ENCODE measurements around the gene PIP5K1A.

DNA sequence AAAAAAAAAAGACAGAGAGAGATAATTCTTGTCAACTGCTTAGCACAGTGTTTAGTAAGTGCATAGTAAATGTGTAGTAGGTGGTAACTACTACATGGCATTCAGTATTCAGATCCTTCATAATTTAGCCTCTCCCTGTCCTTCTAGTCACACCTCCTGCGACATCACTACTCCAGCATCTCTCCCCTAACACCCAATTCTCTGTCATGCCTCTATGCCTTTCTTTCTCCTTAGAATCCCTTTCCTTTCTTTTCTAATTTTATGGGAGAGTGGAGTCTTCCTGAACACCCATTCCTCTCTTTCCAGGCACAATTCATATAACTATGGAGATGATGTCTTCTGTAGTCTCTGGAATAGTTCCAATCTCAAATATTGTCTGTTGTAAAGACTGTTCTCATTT, 4.5 kb upstream of the PIP5K1A start:
- no peak for TF ChIP-seq FOXK2 (IDR thresholded peaks at IDR 0.05)
- no peak for TF ChIP-seq NFRKB (IDR thresholded peaks at IDR 0.05)
- TF ChIP-seq BHLHE40 (IDR thresholded peaks at IDR 0.05; ENCODE audit: borderline replicate concordance), result no peak
- no peak for TF ChIP-seq SP1 (IDR thresholded peaks at IDR 0.05)
- no peak for TF ChIP-seq ARNT (IDR thresholded peaks at IDR 0.05)
- TF ChIP-seq, protein P1, sequence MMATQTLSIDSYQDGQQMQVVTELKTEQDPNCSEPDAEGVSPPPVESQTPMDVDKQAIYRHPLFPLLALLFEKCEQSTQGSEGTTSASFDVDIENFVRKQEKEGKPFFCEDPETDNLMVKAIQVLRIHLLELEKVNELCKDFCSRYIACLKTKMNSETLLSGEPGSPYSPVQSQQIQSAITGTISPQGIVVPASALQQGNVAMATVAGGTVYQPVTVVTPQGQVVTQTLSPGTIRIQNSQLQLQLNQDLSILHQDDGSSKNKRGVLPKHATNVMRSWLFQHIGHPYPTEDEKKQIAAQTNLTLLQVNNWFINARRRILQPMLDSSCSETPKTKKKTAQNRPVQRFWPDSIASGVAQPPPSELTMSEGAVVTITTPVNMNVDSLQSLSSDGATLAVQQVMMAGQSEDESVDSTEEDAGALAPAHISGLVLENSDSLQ (IDR thresholded peaks at IDR 0.05), result no peak
- TF ChIP-seq FOXM1 (IDR thresholded peaks at IDR 0.05; ENCODE audit: borderline replicate concordance), result no peak
- no peak for TF ChIP-seq LEF1 (IDR thresholded peaks at IDR 0.05; ENCODE audit: borderline replicate concordance)
- TF ChIP-seq TARDBP (IDR thresholded peaks at IDR 0.05), result no peak
- TF ChIP-seq FOXA1 (IDR thresholded peaks at IDR 0.05), result no peak

All from HEK293T (cell line).